Measurements from ENCODE around the gene DNAJC15. TPM values are rescaled to one million over a fixed set of nuclear protein-coding genes. Genes with fewer than 3 reads are reported as not detected.

The DNAJC15 gene
- total RNA-seq, 2 experiments from 2014 or later, result 14.5 to 16.8 TPM

GRCh38 chr13:43153436-43154090 lies 130.2 kb downstream of the DNAJC15 start:
- DNase-seq, result no peak
- Mint-ChIP-seq H3K27ac (no peak overlapping the region), H3K4me3 (no peak overlapping the region), H3K36me3 (ENCODE audit: low read depth) (no peaks in the 10 kb centered on the region), H3K27me3 (ENCODE audit: low read depth) (no peaks in the 10 kb centered on the region), H3K4me1 (ENCODE audit: low read depth) (no peaks in the 10 kb centered on the region), H3K9me3 (no peaks in the 10 kb centered on the region)
- intact Hi-C loops (cut with micrococcal nuclease), result no loop called here
- CTCF ChIA-PET, result no interaction called here

GRCh38 chr13:43154156-43154651 lies 130.8 kb downstream of the DNAJC15 start:
- Mint-ChIP-seq H3K36me3 (ENCODE audit: low read depth) (no peaks in the 10 kb centered on the region), H3K4me3 (no peak overlapping the region), H3K27ac (no peak overlapping the region), H3K9me3 (no peaks in the 10 kb centered on the region), H3K27me3 (ENCODE audit: low read depth) (no peaks in the 10 kb centered on the region), H3K4me1 (ENCODE audit: low read depth) (no peaks in the 10 kb centered on the region)
- CTCF ChIA-PET, result no interaction called here
- intact Hi-C loops (cut with micrococcal nuclease), result no loop called here
- no peak for DNase-seq

- H3K27ac Mint-ChIP-seq, result no peak overlapping the region
- no peaks in the 10 kb centered on the region for H3K36me3 Mint-ChIP-seq (ENCODE audit: low read depth)
- H3K9me3 Mint-ChIP-seq, result no peaks in the 10 kb centered on the region
- H3K4me1 Mint-ChIP-seq (ENCODE audit: low read depth), result no peaks in the 10 kb centered on the region
- CTCF ChIA-PET, result no interaction called here
- intact Hi-C loops (cut with micrococcal nuclease), result no loop called here
- no peaks in the 10 kb centered on the region for H3K27me3 Mint-ChIP-seq (ENCODE audit: low read depth)
- DNase-seq, result no peak
- no peak overlapping the region for H3K4me3 Mint-ChIP-seq
Measured at GRCh38 chr13:43154839-43155238, 131.5 kb downstream of the DNAJC15 start.

- intact Hi-C loops (cut with micrococcal nuclease), result no loop called here
Measured at GRCh38 chr13:43156916-43157315, 133.5 kb downstream of the DNAJC15 start.

GRCh38 chr13:43157796-43158195 lies 134.4 kb downstream of the DNAJC15 start:
- Mint-ChIP-seq H3K9me3 (peaks cover 1% of the 10 kb centered on the region), H3K4me3 (no peak overlapping the region), H3K27me3 (ENCODE audit: low read depth) (no peaks in the 10 kb centered on the region), H3K36me3 (ENCODE audit: low read depth) (no peaks in the 10 kb centered on the region), H3K27ac (no peak overlapping the region), H3K4me1 (ENCODE audit: low read depth) (no peaks in the 10 kb centered on the region)
- CTCF ChIA-PET, result no interaction called here
- intact Hi-C loops (cut with micrococcal nuclease), result no loop called here
- no peak for DNase-seq

More at GRCh38 chr13:43156916-43157315, 133.5 kb downstream of the DNAJC15 start:
- H3K4me3 Mint-ChIP-seq, result no peak overlapping the region
- H3K27ac Mint-ChIP-seq, result no peak overlapping the region
- no peak for DNase-seq
- CTCF ChIA-PET, result no interaction called here
- H3K36me3 Mint-ChIP-seq (ENCODE audit: low read depth), result no peaks in the 10 kb centered on the region
- no peaks in the 10 kb centered on the region for H3K9me3 Mint-ChIP-seq
- no peaks in the 10 kb centered on the region for H3K27me3 Mint-ChIP-seq (ENCODE audit: low read depth)
- no peaks in the 10 kb centered on the region for H3K4me1 Mint-ChIP-seq (ENCODE audit: low read depth)

GRCh38 chr13:43158516-43158915 lies 135.1 kb downstream of the DNAJC15 start:
- intact Hi-C loops (cut with micrococcal nuclease), result no loop called here
- H3K36me3 Mint-ChIP-seq (ENCODE audit: low read depth), result no peaks in the 10 kb centered on the region
- H3K27me3 Mint-ChIP-seq (ENCODE audit: low read depth), result no peaks in the 10 kb centered on the region
- H3K9me3 Mint-ChIP-seq, result peaks cover 1% of the 10 kb centered on the region
- H3K27ac Mint-ChIP-seq, result no peak overlapping the region
- H3K4me1 Mint-ChIP-seq (ENCODE audit: low read depth), result no peaks in the 10 kb centered on the region
- DNase-seq, result no peak
- no peak overlapping the region for H3K4me3 Mint-ChIP-seq
- CTCF ChIA-PET, result no interaction called here

GRCh38 chr13:43159026-43159461 lies 135.7 kb downstream of the DNAJC15 start:
- Mint-ChIP-seq H3K9me3 (peaks cover 1% of the 10 kb centered on the region), H3K27me3 (ENCODE audit: low read depth) (no peaks in the 10 kb centered on the region), H3K36me3 (ENCODE audit: low read depth) (no peaks in the 10 kb centered on the region), H3K4me3 (no peak overlapping the region), H3K27ac (no peak overlapping the region), H3K4me1 (ENCODE audit: low read depth) (no peaks in the 10 kb centered on the region)
- CTCF ChIA-PET, result no interaction called here
- intact Hi-C loops (cut with micrococcal nuclease), result no loop called here
- no peak for DNase-seq

Other genes starting within 250 kb of the DNAJC15 start
- not detected for gene FAM216B, start 242.0 kb upstream of the DNAJC15 start, total RNA-seq
- 10 to 100 TPM; 17.4 to 19.8 TPM for gene EPSTI1, start 31.3 kb upstream of the DNAJC15 start, total RNA-seq

Data from activated naive CD4-positive, alpha-beta T cell treated with anti-CD3 and anti-CD28 coated beads for 36 hours (primary cell).